ENCODE results near the gene TXK.

TXK gene

GRCh38 chr4:48051078-48051477 lies 83.0 kb downstream of the TXK start:
- no peak for DNase-seq (ENCODE audit: low read depth in 2 of 2)

- no peak for DNase-seq (ENCODE audit: low read depth in 2 of 2)
Measured at GRCh38 chr4:48049483-48049882, 84.6 kb downstream of the TXK start.

- DNase-seq (ENCODE audit: low read depth in 2 of 2), result no peak
Measured at GRCh38 chr4:48047896-48048295, 86.2 kb downstream of the TXK start.

- peak; percentile 62 to 63 for DNase-seq (ENCODE audit: low read depth in 2 of 2)
Measured at GRCh38 chr4:48047421-48047844, 86.6 kb downstream of the TXK start.

GRCh38 chr4:48046059-48046458 lies 88.0 kb downstream of the TXK start:
- no peak for DNase-seq (ENCODE audit: low read depth in 2 of 2)

GRCh38 chr4:48044298-48044697 lies 89.8 kb downstream of the TXK start:
- DNase-seq (ENCODE audit: low read depth in 2 of 2), result no peak

GRCh38 chr4:48043504-48043903 lies 90.5 kb downstream of the TXK start:
- no peak for DNase-seq (ENCODE audit: low read depth in 2 of 2)

GRCh38 chr4:48042979-48043461 lies 91.0 kb downstream of the TXK start:
- no peak for DNase-seq (ENCODE audit: low read depth in 2 of 2)

- no peak for DNase-seq (ENCODE audit: low read depth in 2 of 2)
Measured at GRCh38 chr4:48041535-48042137, 92.4 kb downstream of the TXK start.

GRCh38 chr4:48039561-48039960 lies 94.5 kb downstream of the TXK start:
- DNase-seq (ENCODE audit: low read depth in 2 of 2), result no peak

GRCh38 chr4:48038666-48039065 lies 95.4 kb downstream of the TXK start:
- DNase-seq (ENCODE audit: low read depth in 2 of 2), result no peak

- no peak for DNase-seq (ENCODE audit: low read depth in 2 of 2)
Measured at GRCh38 chr4:48037117-48037462, 97.0 kb downstream of the TXK start.

- no peak for DNase-seq (ENCODE audit: low read depth in 2 of 2)
Measured at GRCh38 chr4:48035952-48036351, 98.1 kb downstream of the TXK start.

- peak in 1 of 2 donors; percentile 46 for DNase-seq (ENCODE audit: low read depth in 2 of 2)
Measured at GRCh38 chr4:48033825-48034413, 100.1 kb downstream of the TXK start.

- no peak for DNase-seq (ENCODE audit: low read depth in 2 of 2)
Measured at GRCh38 chr4:48033412-48033811, 100.6 kb downstream of the TXK start.

GRCh38 chr4:48032721-48033120 lies 101.3 kb downstream of the TXK start:
- no peak for DNase-seq (ENCODE audit: low read depth in 2 of 2)

GRCh38 chr4:48031802-48032525 lies 102.1 kb downstream of the TXK start:
- no peak for DNase-seq (ENCODE audit: low read depth in 2 of 2)

GRCh38 chr4:48030470-48030869 lies 103.6 kb downstream of the TXK start:
- DNase-seq (ENCODE audit: low read depth in 2 of 2), result no peak

GRCh38 chr4:48028696-48029095 lies 105.4 kb downstream of the TXK start:
- no peak for DNase-seq (ENCODE audit: low read depth in 2 of 2)

- DNase-seq (ENCODE audit: low read depth in 2 of 2), result no peak
Measured at GRCh38 chr4:48027653-48028052, 106.4 kb downstream of the TXK start.

- DNase-seq (ENCODE audit: low read depth in 2 of 2), result no peak
Measured at GRCh38 chr4:48025005-48025404, 109.0 kb downstream of the TXK start.

GRCh38 chr4:48024522-48024921 lies 109.5 kb downstream of the TXK start:
- no peak for DNase-seq (ENCODE audit: low read depth in 2 of 2)

- no peak for DNase-seq (ENCODE audit: low read depth in 2 of 2)
Measured at GRCh38 chr4:48022192-48022799, 111.8 kb downstream of the TXK start.
